SK-N-MC (cell line): Measurements from ENCODE around the gene PTPRN2.

Experiments used
- EZH2 ChIP-seq: fragments of 200-600 bp; sonication (generic); IDR thresholded peaks from one replicate; pipeline ENCODE4 v1.6.1; 2017; ENCODE audit warnings: antibody characterized with exemption
- FOXP2 ChIP-seq: optimal IDR thresholded peaks from 2 replicates; pipeline ENCODE3; 2011; ENCODE audit warnings: mild to moderate bottlenecking, moderate library complexity; ENCODE audit not compliant: insufficient read depth; ENCODE audit errors: extremely low read length, control extremely low read depth
- POLR2AphosphoS5 ChIP-seq: IDR thresholded peaks from 2 replicates; pipeline ENCODE4 v1.6.1; 2012; ENCODE audit warnings: mild to moderate bottlenecking, low read depth, low read length, borderline replicate concordance

GRCh38 chr7:157873664-157874063 lies 714.0 kb downstream of the PTPRN2 start:
- TF ChIP-seq POLR2AphosphoS5: no peak
- no peak for TF ChIP-seq EZH2
- no peak for TF ChIP-seq FOXP2
